PC-9 (cell line): ENCODE results near the gene VPS35. TPM values are rescaled to one million over a fixed set of nuclear protein-coding genes. Genes with fewer than 3 reads are reported as not detected.

ENCODE experiments used
- BruUV-seq: library from RNA; stranded (reverse); fragments of 400-500 nt; replicated peaks from 2 replicates; lab custom pipeline; 2021; lab: Mats Ljungman, UMichigan
- CTCF ChIA-PET: fragments of 300-600 bp; sonication (Branson Sonifier 250); formaldehyde crosslinking; loops from one replicate; lab custom pipeline; 2022; ENCODE audit warnings: antibody characterized with exemption; lab: Charles Lee
- POLR2A ChIA-PET: fragments of 300-600 bp; sonication (Branson Sonifier 250); formaldehyde crosslinking; loops from one replicate; lab custom pipeline; 2022; ENCODE audit warnings: antibody characterized with exemption; ENCODE audit not compliant: unreplicated experiment; lab: Charles Lee
- DNase-seq, 2 experiments: peaks; one replicate each; pipeline versions ENCODE4 v3.0.0 to v3.0.0-alpha.2; 2015 to 2022; ENCODE audit warnings: mixed read lengths in 1 of 2
- H2AFZ ChIP-seq: fragments of 200-600 bp; sonication (generic); 2 replicates; pipeline ENCODE4 v1.8.1; 2017; ENCODE audit warnings: antibody characterized with exemption
- H3F3A ChIP-seq: fragments of 200-600 bp; sonication (generic); 2 replicates; pipeline ENCODE4 v1.8.1; 2017; ENCODE audit warnings: antibody characterized with exemption, mild to moderate bottlenecking, low read depth; ENCODE audit not compliant: insufficient read depth
- H3K27ac ChIP-seq: fragments of 200-600 bp; sonication (generic); 2 replicates; pipeline ENCODE4 v1.6.1; 2016; ENCODE audit warnings: mixed run types
- H3K27me3 ChIP-seq: fragments of 200-600 bp; sonication (generic); 2 replicates; pipeline ENCODE4 v1.6.1; 2016; ENCODE audit warnings: low read depth, mixed run types; ENCODE audit not compliant: insufficient read depth
- H3K36me3 ChIP-seq: fragments of 200-600 bp; sonication (generic); 2 replicates; pipeline ENCODE4 v1.6.1; 2016; ENCODE audit warnings: low read depth, mixed run types
- H3K4me1 ChIP-seq: fragments of 200-600 bp; sonication (generic); replicated peaks from 2 replicates; pipeline ENCODE4 v1.6.1; 2016; ENCODE audit warnings: mixed run types; ENCODE audit not compliant: insufficient read depth
- H3K4me2 ChIP-seq: fragments of 200-600 bp; sonication (generic); 2 replicates; pipeline ENCODE4 v1.6.1; 2017; ENCODE audit warnings: mixed run types
- H3K4me3 ChIP-seq: fragments of 200-600 bp; sonication (generic); 2 replicates; pipeline ENCODE4 v1.6.1; 2016; ENCODE audit warnings: mixed run types
- H3K79me2 ChIP-seq: fragments of 200-600 bp; sonication (generic); 2 replicates; pipeline ENCODE4 v1.6.1; 2017; ENCODE audit warnings: low read depth, mixed run types
- H3K9me2 ChIP-seq: fragments of 200-600 bp; sonication (generic); 2 replicates; pipeline ENCODE4 v1.8.1; 2017; ENCODE audit warnings: mild to moderate bottlenecking; ENCODE audit not compliant: insufficient read depth
- H3K9me3 ChIP-seq: fragments of 200-600 bp; sonication (generic); 2 replicates; pipeline ENCODE4 v1.8.1; 2016; ENCODE audit warnings: low read depth; ENCODE audit not compliant: insufficient read depth
- H4K20me1 ChIP-seq: fragments of 200-600 bp; sonication (generic); 2 replicates; pipeline ENCODE4 v1.8.1; 2017; ENCODE audit not compliant: insufficient read depth
- EZH2 ChIP-seq: fragments of 200-600 bp; sonication (generic); IDR thresholded peaks from 2 replicates; pipeline ENCODE4 v1.8.0; 2017; ENCODE audit warnings: antibody characterized with exemption, low read depth
- intact Hi-C: fragments of 100-400 bp; cut with micrococcal nuclease; formaldehyde crosslinking; loops from one replicate; pipeline ENCODE4 v1.10.0; 2022; ENCODE audit not compliant: unreplicated experiment
- total RNA-seq: library from RNA; stranded (reverse); gene quantifications from 2 replicates; pipeline ENCODE4 v1.2.3, GENCODE V29; 2021
- TF ChIP-seq, protein P1 (sequence below): fragments of 200-600 bp; sonication (generic); conservative IDR thresholded peaks from 2 replicates; pipeline ENCODE4 v1.6.1; 2017; ENCODE audit warnings: mixed run types, antibody characterized with exemption, mild to moderate bottlenecking, moderate library complexity

The VPS35 gene
- total RNA-seq, 1 experiment from 2014 or later = 98.4 TPM

GRCh38 chr16:46696957-46697356, 8.0 kb upstream of the VPS35 start:
- Histone ChIP-seq H3F3A (peaks cover 4% of the 10 kb centered on the region; the same call in 1 of the 2 replicates), H3K9me3 (no peaks in the 10 kb centered on the region), H3K27me3 (no peaks in the 10 kb centered on the region), H3K4me3 (no peak overlapping the region), H2AFZ (no peak overlapping the region), H3K79me2 (peaks cover 12% of the 10 kb centered on the region), H3K4me2 (no peak overlapping the region), H3K9me2 (no peaks in the 10 kb centered on the region), H3K36me3 (peaks cover 29% of the 10 kb centered on the region), H3K4me1 (no peaks in the 10 kb centered on the region), H4K20me1 (no peaks in the 10 kb centered on the region), H3K27ac (no peak overlapping the region)
- TF ChIP-seq EZH2 = no peak
- TF ChIP-seq, protein P1, sequence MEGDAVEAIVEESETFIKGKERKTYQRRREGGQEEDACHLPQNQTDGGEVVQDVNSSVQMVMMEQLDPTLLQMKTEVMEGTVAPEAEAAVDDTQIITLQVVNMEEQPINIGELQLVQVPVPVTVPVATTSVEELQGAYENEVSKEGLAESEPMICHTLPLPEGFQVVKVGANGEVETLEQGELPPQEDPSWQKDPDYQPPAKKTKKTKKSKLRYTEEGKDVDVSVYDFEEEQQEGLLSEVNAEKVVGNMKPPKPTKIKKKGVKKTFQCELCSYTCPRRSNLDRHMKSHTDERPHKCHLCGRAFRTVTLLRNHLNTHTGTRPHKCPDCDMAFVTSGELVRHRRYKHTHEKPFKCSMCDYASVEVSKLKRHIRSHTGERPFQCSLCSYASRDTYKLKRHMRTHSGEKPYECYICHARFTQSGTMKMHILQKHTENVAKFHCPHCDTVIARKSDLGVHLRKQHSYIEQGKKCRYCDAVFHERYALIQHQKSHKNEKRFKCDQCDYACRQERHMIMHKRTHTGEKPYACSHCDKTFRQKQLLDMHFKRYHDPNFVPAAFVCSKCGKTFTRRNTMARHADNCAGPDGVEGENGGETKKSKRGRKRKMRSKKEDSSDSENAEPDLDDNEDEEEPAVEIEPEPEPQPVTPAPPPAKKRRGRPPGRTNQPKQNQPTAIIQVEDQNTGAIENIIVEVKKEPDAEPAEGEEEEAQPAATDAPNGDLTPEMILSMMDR = no peak
- ChIA-PET CTCF (no interaction called here), POLR2A (no interaction called here)
- no TSS peak for BruUV-seq
- no peak for DNase-seq
- intact Hi-C loops = no loop called here

GRCh38 chr16:46695937-46696336, 7.0 kb upstream of the VPS35 start:
- Histone ChIP-seq H3K36me3 (peaks cover 29% of the 10 kb centered on the region), H3K4me1 (peaks cover 8% of the 10 kb centered on the region), H3K79me2 (peaks cover 22% of the 10 kb centered on the region), H3F3A (peaks cover 4% of the 10 kb centered on the region; the same call in 1 of the 2 replicates), H3K9me3 (no peaks in the 10 kb centered on the region), H3K27ac (no peak overlapping the region), H3K4me2 (no peak overlapping the region), H3K4me3 (no peak overlapping the region), H3K27me3 (no peaks in the 10 kb centered on the region), H3K9me2 (no peaks in the 10 kb centered on the region), H4K20me1 (no peaks in the 10 kb centered on the region), H2AFZ (no peak overlapping the region)
- TF ChIP-seq EZH2 = no peak
- TF ChIP-seq, protein P1 = no peak
- intact Hi-C loops = no loop called here
- ChIA-PET POLR2A (interaction anchor here (0.7 kb wide), 1 partner anchor 158 kb away, joined by 4 read pairs; no protein-coding TSS in a partner anchor), CTCF (no interaction called here)
- DNase-seq = no peak
- no TSS peak for BruUV-seq

GRCh38 chr16:46693598-46693997, 4.6 kb upstream of the VPS35 start:
- H3K79me2 ChIP-seq = peaks cover 33% of the 10 kb centered on the region
- H3K4me3 ChIP-seq = no peak overlapping the region
- peaks cover 25% of the 10 kb centered on the region for H3K36me3 ChIP-seq
- H3K27ac ChIP-seq = no peak overlapping the region
- H3K9me3 ChIP-seq = no peaks in the 10 kb centered on the region
- H3K4me2 ChIP-seq = no peak overlapping the region
- TF ChIP-seq, protein P1 = no peak
- H3F3A ChIP-seq = peaks cover 18% of the 10 kb centered on the region; the same call in 1 of the 2 replicates
- BruUV-seq = no TSS peak
- intact Hi-C loops = no loop called here
- H2AFZ ChIP-seq = no peak overlapping the region
- H4K20me1 ChIP-seq = no peaks in the 10 kb centered on the region
- ChIA-PET CTCF (no interaction called here), POLR2A (no interaction called here)
- H3K9me2 ChIP-seq = no peaks in the 10 kb centered on the region
- DNase-seq = no peak
- H3K4me1 ChIP-seq = peaks cover 11% of the 10 kb centered on the region
- H3K27me3 ChIP-seq = no peaks in the 10 kb centered on the region
